Astrocyte of the spinal cord (primary cell): Measurements from ENCODE around the gene RBFOX2.
A peak's percentile ranks its signal among the peaks of the same experiment; 100 is the strongest.
"Not testable (repeated sequence)": the region's sequence is repeated elsewhere in the genome, so short reads cannot be mapped to it uniquely, and the experiment has no call there.

Experiments used
- DNase-seq: peaks from one replicate; pipeline ENCODE4 v3.0.0; 2011; ENCODE audit warnings: low read depth, low spot score
- H3K4me3 ChIP-seq: 2 replicates; pipeline ENCODE4 v1.5.1; 2011; ENCODE audit warnings: low read depth, mild to moderate bottlenecking, low read length, moderate library complexity
- CTCF ChIP-seq: IDR thresholded peaks from 2 replicates; pipeline ENCODE4 v1.5.1; 2012; ENCODE audit warnings: low read depth, mild to moderate bottlenecking, low read length, inconsistent platforms
- in situ Hi-C: cut with HindIII; loops from 2 replicates; pipeline ENCODE4 v1.10.0; 2017; ENCODE audit warnings: low sequenced_read_pairs

Gene RBFOX2

GRCh38 chr22:36028646-36029405, at the start of gene RBFOX2:
TSS of gene RBFOX2 (minus strand) at chr22:36028824. CDS start at chr22:36028425, 399 bp downstream.
- peak; percentile 99 for DNase-seq
- H3K4me3 ChIP-seq: peak within 1 kb of the TSS; percentile 70
- in situ Hi-C loops: no loop called here
- TF ChIP-seq CTCF: no peak

GRCh38 chr22:36077271-36077670, 48.6 kb upstream of the RBFOX2 start:
- in situ Hi-C loops: no loop called here
- no peak overlapping the region for H3K4me3 ChIP-seq
- DNase-seq: no peak
- no peak for TF ChIP-seq CTCF

- no peak overlapping the region for H3K4me3 ChIP-seq
- TF ChIP-seq CTCF: no peak
- in situ Hi-C loops: no loop called here
- DNase-seq: no peak
Measured at GRCh38 chr22:36075724-36076123, 47.1 kb upstream of the RBFOX2 start.

- no peak overlapping the region for H3K4me3 ChIP-seq
- no peak for TF ChIP-seq CTCF
- DNase-seq: no peak
- in situ Hi-C loops: no loop called here
Measured at GRCh38 chr22:36075230-36075629, 46.6 kb upstream of the RBFOX2 start.

- in situ Hi-C loops: no loop called here
- no peak overlapping the region for H3K4me3 ChIP-seq
- no peak for DNase-seq
- TF ChIP-seq CTCF: no peak
Measured at GRCh38 chr22:36073476-36073875, 44.9 kb upstream of the RBFOX2 start.

- DNase-seq, H3K4me3 ChIP-seq, in situ Hi-C loops: not testable (repeated sequence)
Measured at GRCh38 chr22:36070645-36071044, 42.0 kb upstream of the RBFOX2 start.

- in situ Hi-C loops: no loop called here
- no peak for DNase-seq
- no peak overlapping the region for H3K4me3 ChIP-seq
- TF ChIP-seq CTCF: no peak
Measured at GRCh38 chr22:36069368-36069767, 40.7 kb upstream of the RBFOX2 start.
